Endodermal cell (in vitro differentiated cells): Measurements from ENCODE around the gene ZP4. TPM values are rescaled to one million over a fixed set of nuclear protein-coding genes. Genes with fewer than 3 reads are reported as not detected.

Source experiments
- DNase-seq: peaks from one replicate; pipeline ENCODE4 v3.0.0-alpha.2; 2017
- H3K27ac ChIP-seq: 2 replicates; pipeline ENCODE4 v1.5.1; 2013; ENCODE audit warnings: mild to moderate bottlenecking, low read depth, low read length, moderate library complexity
- H3K27me3 ChIP-seq: 2 replicates; pipeline ENCODE4 v1.6.1; 2013; ENCODE audit warnings: mild to moderate bottlenecking, low read length, moderate library complexity; ENCODE audit not compliant: insufficient read depth, control insufficient read depth, poor library complexity, severe bottlenecking
- H3K36me3 ChIP-seq: 2 replicates; pipeline ENCODE4 v1.7.0; 2013; ENCODE audit warnings: mild to moderate bottlenecking, low read length, moderate library complexity; ENCODE audit not compliant: control insufficient read depth, insufficient read depth
- H3K4me1 ChIP-seq: one replicate; pipeline ENCODE4 v1.7.0; 2013; ENCODE audit warnings: low read length; ENCODE audit not compliant: control insufficient read depth, insufficient read depth
- H3K4me3 ChIP-seq: 2 replicates; pipeline ENCODE4 v1.5.1; 2013; ENCODE audit warnings: mild to moderate bottlenecking, low read length, moderate library complexity
- H3K9ac ChIP-seq: 2 replicates; pipeline ENCODE4 v1.6.1; 2013; ENCODE audit warnings: mild to moderate bottlenecking, low read length, moderate library complexity; ENCODE audit not compliant: poor library complexity, severe bottlenecking; ENCODE audit errors: extremely low read depth
- H3K9me3 ChIP-seq: 2 replicates; pipeline ENCODE4 v1.6.1; 2013; ENCODE audit warnings: mild to moderate bottlenecking, low read length, moderate library complexity; ENCODE audit not compliant: control insufficient read depth
- H3K27ac Mint-ChIP-seq: 2 replicates; pipeline ENCODE4 v1.8.0; 2020; ENCODE audit warnings: mixed read lengths
- H3K27me3 Mint-ChIP-seq: 2 replicates; pipeline ENCODE4 v1.8.0; 2021; ENCODE audit warnings: mild to moderate bottlenecking, mixed read lengths; ENCODE audit not compliant: insufficient read depth
- H3K36me3 Mint-ChIP-seq: 2 replicates; pipeline ENCODE4 v1.8.0; 2020; ENCODE audit warnings: low read depth, mixed read lengths
- H3K4me1 Mint-ChIP-seq: 2 replicates; pipeline ENCODE4 v1.8.0; 2020; ENCODE audit warnings: mixed read lengths
- H3K4me3 Mint-ChIP-seq: 2 replicates; pipeline ENCODE4 v1.8.0; 2020; ENCODE audit warnings: mild to moderate bottlenecking, moderate library complexity, mixed read lengths
- H3K9me3 Mint-ChIP-seq: 2 replicates; pipeline ENCODE4 v1.8.0; 2020; ENCODE audit warnings: mild to moderate bottlenecking, mixed read lengths
- CTCF ChIP-seq: fragments of 200-600 bp; sonication (generic); conservative IDR thresholded peaks from 2 replicates; pipeline ENCODE4 v1.5.0; 2021; ENCODE audit warnings: antibody characterized with exemption, mild to moderate bottlenecking
- WGBS, 2 experiments: methylation state at CpG; one replicate each; pipeline versions ENCODE4 v1.1.5 to v1.1.7; 2013; ENCODE audit warnings: missing lambda C conversion rate in 2 of 2, mixed read lengths in 1 of 2; ENCODE audit not compliant: insufficient coverage in 1 of 2, insufficient read length in 1 of 2; 5-methylcytosine and 5-hydroxymethylcytosine counted together
- total RNA-seq, 2 donors: library from RNA; stranded (reverse); fragmentation: NEBNext Ultra II Directional in 1 of 2; extraction: Animal tissue kit (Norgen Biotek cat#: 25700) in 1 of 2; gene quantifications; 2 replicates in 1 of 2; 3 replicates in 1 of 2; pipeline ENCODE4 v1.2.1, GENCODE V29; 2021

Gene ZP4
- total RNA-seq, 2 donors from 2014 or later: not detected

DNA sequence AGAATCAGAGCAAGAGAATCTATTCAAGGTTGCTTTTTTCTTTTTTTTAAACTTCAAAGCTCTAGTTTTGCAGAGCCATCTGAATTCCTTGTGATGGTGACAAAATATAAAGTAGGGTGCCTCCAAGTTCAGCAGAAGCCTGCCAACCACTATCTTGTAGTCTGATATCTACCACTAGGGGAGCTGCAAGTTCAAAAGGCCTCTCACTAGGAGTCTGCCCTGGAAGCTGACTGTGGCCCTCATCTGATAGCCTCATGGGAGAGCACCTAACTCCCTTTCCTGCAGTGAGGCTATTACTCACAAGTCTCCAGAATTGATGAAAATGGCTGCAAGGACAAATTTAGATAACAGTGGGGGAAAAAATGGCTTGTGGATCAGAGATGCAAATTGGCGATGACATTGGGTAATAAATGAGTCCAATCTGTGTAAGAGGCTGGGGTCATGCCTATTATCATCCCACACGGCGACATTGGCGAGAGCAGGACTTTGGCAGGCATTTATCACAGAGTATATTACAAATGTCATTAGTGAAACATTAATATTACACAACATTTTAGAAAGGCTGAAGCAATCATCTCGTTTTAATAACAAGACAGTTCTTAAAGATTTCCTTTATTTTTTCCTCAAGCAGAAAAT is 10.7 kb upstream of the ZP4 start:
- H3K9ac ChIP-seq: no peak overlapping the region
- H3K4me3 ChIP-seq: no peak overlapping the region
- peaks cover 11% of the 10 kb centered on the region for H3K4me1 ChIP-seq
- WGBS, 2 experiments: 75 to 91% methylated on average over 1 to 5 of the region's 5 CpGs
- H3K27me3 ChIP-seq: no peaks in the 10 kb centered on the region
- peaks cover 25% of the 10 kb centered on the region for H3K4me1 Mint-ChIP-seq
- no peaks in the 10 kb centered on the region for H3K9me3 Mint-ChIP-seq
- peak; percentile 85 for TF ChIP-seq CTCF
- H3K36me3 ChIP-seq: no peaks in the 10 kb centered on the region
- H3K27me3 Mint-ChIP-seq: no peaks in the 10 kb centered on the region
- H3K27ac ChIP-seq: no peak overlapping the region
- no peak overlapping the region for H3K4me3 Mint-ChIP-seq
- DNase-seq: peak; percentile 80
- no peaks in the 10 kb centered on the region for H3K36me3 Mint-ChIP-seq
- no peaks in the 10 kb centered on the region for H3K9me3 ChIP-seq
- H3K27ac Mint-ChIP-seq: no peak overlapping the region

GRCh38 chr1:237895630-237896029 is 4.9 kb upstream of the ZP4 start:
- Mint-ChIP-seq H3K4me3 (no peak overlapping the region), H3K27me3 (peaks cover 2% of the 10 kb centered on the region), H3K27ac (no peak overlapping the region), H3K4me1 (peaks cover 13% of the 10 kb centered on the region), H3K9me3 (no peaks in the 10 kb centered on the region), H3K36me3 (no peaks in the 10 kb centered on the region)
- peaks cover 9% of the 10 kb centered on the region for H3K9me3 ChIP-seq
- no peaks in the 10 kb centered on the region for H3K36me3 ChIP-seq
- H3K4me3 ChIP-seq: no peak overlapping the region
- DNase-seq: no peak
- no peak overlapping the region for H3K9ac ChIP-seq
- peaks cover 5% of the 10 kb centered on the region for H3K4me1 ChIP-seq
- no peak overlapping the region for H3K27ac ChIP-seq
- TF ChIP-seq CTCF: no peak
- no peaks in the 10 kb centered on the region for H3K27me3 ChIP-seq

DNA sequence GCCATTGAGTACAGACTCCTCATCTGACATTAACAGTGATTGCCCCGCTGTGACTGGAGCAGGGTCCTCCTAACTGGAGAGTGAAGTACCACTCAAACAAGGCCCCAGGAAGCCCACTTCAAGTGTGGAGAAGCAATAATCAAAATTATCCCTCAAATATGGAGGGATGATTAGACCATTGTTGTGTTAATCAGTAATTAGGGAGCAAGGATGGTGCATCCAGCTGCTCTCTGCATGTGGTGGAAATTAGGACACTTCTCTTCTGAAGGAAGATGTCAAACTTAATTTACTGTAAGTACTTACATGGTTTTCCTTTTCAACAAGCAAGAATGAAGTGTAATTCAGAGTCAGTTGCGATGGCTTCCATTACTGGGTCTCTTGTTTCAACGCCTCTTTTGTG is 3.4 kb upstream of the ZP4 start:
- H3K4me1 ChIP-seq: peaks cover 5% of the 10 kb centered on the region
- Mint-ChIP-seq H3K4me1 (peaks cover 13% of the 10 kb centered on the region), H3K4me3 (no peak overlapping the region), H3K27me3 (peaks cover 2% of the 10 kb centered on the region), H3K9me3 (no peaks in the 10 kb centered on the region), H3K36me3 (no peaks in the 10 kb centered on the region), H3K27ac (no peak overlapping the region)
- H3K9ac ChIP-seq: no peak overlapping the region
- H3K27ac ChIP-seq: no peak overlapping the region
- peaks cover 9% of the 10 kb centered on the region for H3K9me3 ChIP-seq
- WGBS, 2 experiments: 83 to 92% methylated on average over 2 to 3 of the region's 3 CpGs
- no peak for TF ChIP-seq CTCF
- H3K36me3 ChIP-seq: no peaks in the 10 kb centered on the region
- H3K27me3 ChIP-seq: no peaks in the 10 kb centered on the region
- no peak for DNase-seq
- no peak overlapping the region for H3K4me3 ChIP-seq
